ENCODE results near the gene MCTP1. TPM values are rescaled to one million over a fixed set of nuclear protein-coding genes. Genes with fewer than 3 reads are reported as not detected.
A peak's percentile ranks its signal among the peaks of the same experiment; 100 is the strongest.

MCTP1 gene
- total and polyA plus RNA-seq, 4 experiments from 2014 or later: 0.31 to 0.42 (median 0.39) TPM; not detected in 1

DNA sequence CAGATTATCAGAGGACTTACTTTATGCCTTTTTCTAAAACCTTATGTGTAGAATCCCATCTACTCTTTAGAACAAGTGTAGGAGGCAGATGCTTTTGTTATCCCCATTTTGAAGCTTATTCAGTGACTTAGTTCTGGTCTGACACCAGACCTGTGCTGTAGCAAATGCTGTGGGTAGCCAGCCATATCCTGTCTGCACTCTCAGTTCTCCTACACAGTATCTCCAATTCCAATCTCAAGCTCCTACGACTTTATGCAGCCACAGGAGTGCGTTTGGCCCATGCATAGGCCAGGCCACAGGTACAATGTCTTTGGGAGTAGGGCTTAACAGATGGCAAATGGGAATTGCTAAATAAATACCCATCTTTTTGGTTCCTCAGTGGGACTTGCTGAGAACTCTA lies 292.6 kb downstream of the MCTP1 start:
- Mint-ChIP-seq H3K36me3 (no peaks in the 10 kb centered on the region), H3K4me1 (no peaks in the 10 kb centered on the region), H3K27me3 (no peaks in the 10 kb centered on the region), H3K27ac (no peak overlapping the region), H3K4me3 (no peak overlapping the region), H3K9me3 (peaks cover 0 to under 1% (median 0%) of the 10 kb centered on the region in 8 donors)
- H3K36me3 ChIP-seq (ENCODE audit: insufficient read depth, low read length): no peaks in the 10 kb centered on the region
- DNase-seq: no peak
- CTCF ChIA-PET (ENCODE audit: partially characterized antibody): no interaction called here
- POLR2A ChIA-PET (ENCODE audit: partially characterized antibody): no interaction called here
- intact Hi-C loops (cut with micrococcal nuclease): no loop called here
- no peaks in the 10 kb centered on the region for H3K9me3 ChIP-seq (ENCODE audit: control insufficient read depth in 1 of 2, low read length in 2 of 2)
- no peak overlapping the region for H3K27ac ChIP-seq (ENCODE audit: low read depth, low read length)
- H3K27me3 ChIP-seq (ENCODE audit: insufficient read depth, low read length): no peaks in the 10 kb centered on the region
- no peak overlapping the region for H3K4me3 ChIP-seq (ENCODE audit: low read length in 2 of 2)
- H3K4me1 ChIP-seq (ENCODE audit: insufficient read depth, low read length): no peaks in the 10 kb centered on the region

DNA sequence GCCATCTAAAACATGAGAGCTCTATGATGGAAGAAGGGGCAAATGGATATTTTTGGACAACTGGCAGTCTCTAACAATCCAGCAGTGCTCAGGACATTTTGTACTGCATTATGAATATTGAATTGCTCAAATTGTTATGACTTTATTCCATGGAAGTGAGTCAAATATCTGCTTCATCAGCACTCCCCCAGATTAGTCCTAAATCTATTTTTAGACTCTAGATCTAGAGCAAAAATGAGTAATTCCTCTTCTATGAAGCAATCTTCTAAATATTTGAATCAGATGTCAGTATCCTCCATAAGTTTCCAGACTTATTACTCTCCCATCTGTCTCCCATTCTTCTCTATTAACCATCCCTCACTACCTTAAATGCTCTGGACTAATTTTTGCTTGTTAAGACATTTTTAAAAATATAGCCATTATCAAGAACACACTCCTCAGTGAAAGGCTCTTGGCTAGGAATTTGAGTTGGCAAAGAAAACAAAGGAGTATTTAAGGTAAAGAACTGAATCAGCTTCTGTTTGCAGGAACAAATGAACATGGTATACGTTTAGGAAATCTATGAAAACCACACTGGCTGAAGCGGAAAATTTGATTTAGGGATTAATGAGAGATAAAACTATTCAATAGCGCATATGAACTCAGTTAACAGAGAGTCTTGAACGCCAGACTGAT lies 300.9 kb downstream of the MCTP1 start:
- no peaks in the 10 kb centered on the region for H3K4me1 Mint-ChIP-seq
- ChIA-PET CTCF (ENCODE audit: partially characterized antibody) (no interaction called here), POLR2A (ENCODE audit: partially characterized antibody) (no interaction called here)
- H3K4me1 ChIP-seq (ENCODE audit: insufficient read depth, low read length): no peaks in the 10 kb centered on the region
- H3K36me3 ChIP-seq (ENCODE audit: insufficient read depth, low read length): no peaks in the 10 kb centered on the region
- no peaks in the 10 kb centered on the region for H3K9me3 Mint-ChIP-seq
- DNase-seq: no peak
- no peak overlapping the region for H3K27ac Mint-ChIP-seq
- intact Hi-C loops (cut with micrococcal nuclease): no loop called here
- no peaks in the 10 kb centered on the region for H3K27me3 ChIP-seq (ENCODE audit: insufficient read depth, low read length)
- H3K27me3 Mint-ChIP-seq: no peaks in the 10 kb centered on the region
- H3K27ac ChIP-seq (ENCODE audit: low read depth, low read length): no peak overlapping the region
- no peaks in the 10 kb centered on the region for H3K9me3 ChIP-seq (ENCODE audit: control insufficient read depth in 1 of 2, low read length in 2 of 2)
- no peak overlapping the region for H3K4me3 Mint-ChIP-seq
- H3K4me3 ChIP-seq (ENCODE audit: low read length in 2 of 2): no peak overlapping the region
- H3K36me3 Mint-ChIP-seq: no peaks in the 10 kb centered on the region

DNA sequence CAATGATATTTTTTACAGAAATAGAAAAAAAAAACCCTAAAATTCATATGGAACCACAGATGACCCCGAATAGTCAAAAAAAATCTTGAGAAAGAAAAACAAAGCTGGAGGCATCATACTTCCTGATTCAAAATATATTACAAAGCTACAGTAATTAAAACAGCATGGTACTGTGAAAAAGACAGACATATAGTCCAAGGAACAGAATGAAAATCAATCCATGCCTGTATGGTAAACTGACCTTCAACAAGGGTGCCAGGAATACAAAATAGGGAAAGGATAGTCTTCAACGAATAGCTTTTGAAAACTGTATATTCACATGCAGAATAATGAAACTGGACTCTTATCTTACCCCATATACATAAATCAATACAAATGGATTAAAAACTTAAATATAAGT lies 307.5 kb downstream of the MCTP1 start:
- Mint-ChIP-seq H3K27me3 (peaks cover 2 to 5% of the 10 kb centered on the region in 2 donors), H3K4me3 (no peak overlapping the region), H3K36me3 (no peaks in the 10 kb centered on the region), H3K9me3 (peaks cover 4 to 24% (median 15%) of the 10 kb centered on the region in 8 donors), H3K27ac (no peak overlapping the region), H3K4me1 (no peaks in the 10 kb centered on the region)
- H3K9me3 ChIP-seq (ENCODE audit: control insufficient read depth in 1 of 2, low read length in 2 of 2): no peaks in the 10 kb centered on the region
- no peak overlapping the region for H3K27ac ChIP-seq (ENCODE audit: low read depth, low read length)
- ChIA-PET CTCF (ENCODE audit: partially characterized antibody) (interaction anchor here (1.3 kb wide), 1 partner anchor 9 kb away, joined by 6 read pairs; no protein-coding TSS in a partner anchor), POLR2A (ENCODE audit: partially characterized antibody) (no interaction called here)
- H3K4me3 ChIP-seq (ENCODE audit: low read length in 2 of 2): no peak overlapping the region
- no peaks in the 10 kb centered on the region for H3K4me1 ChIP-seq (ENCODE audit: insufficient read depth, low read length)
- no peaks in the 10 kb centered on the region for H3K36me3 ChIP-seq (ENCODE audit: insufficient read depth, low read length)
- intact Hi-C loops (cut with micrococcal nuclease): no loop called here
- no peaks in the 10 kb centered on the region for H3K27me3 ChIP-seq (ENCODE audit: insufficient read depth, low read length)
- no peak for DNase-seq

GRCh38 chr5:94976853-94977252 lies 308.0 kb downstream of the MCTP1 start:
- Histone ChIP-seq H3K9me3 (ENCODE audit: control insufficient read depth in 1 of 2, low read length in 2 of 2) (no peaks in the 10 kb centered on the region), H3K4me1 (ENCODE audit: insufficient read depth, low read length) (no peaks in the 10 kb centered on the region), H3K27ac (ENCODE audit: low read depth, low read length) (no peak overlapping the region), H3K36me3 (ENCODE audit: insufficient read depth, low read length) (no peaks in the 10 kb centered on the region), H3K27me3 (ENCODE audit: insufficient read depth, low read length) (no peaks in the 10 kb centered on the region), H3K4me3 (ENCODE audit: low read length in 2 of 2) (no peak overlapping the region)
- H3K27me3 Mint-ChIP-seq: peaks cover 2 to 7% of the 10 kb centered on the region in 2 donors
- no peak for DNase-seq
- peaks cover 4 to 24% (median 15%) of the 10 kb centered on the region in 8 donors for H3K9me3 Mint-ChIP-seq
- no peaks in the 10 kb centered on the region for H3K36me3 Mint-ChIP-seq
- POLR2A ChIA-PET (ENCODE audit: partially characterized antibody): no interaction called here
- CTCF ChIA-PET (ENCODE audit: partially characterized antibody): interaction anchor here (1.3 kb wide), 1 partner anchor 9 kb away, joined by 6 read pairs; no protein-coding TSS in a partner anchor
- H3K4me3 Mint-ChIP-seq: no peak overlapping the region
- H3K27ac Mint-ChIP-seq: no peak overlapping the region
- intact Hi-C loops (cut with micrococcal nuclease): no loop called here
- no peaks in the 10 kb centered on the region for H3K4me1 Mint-ChIP-seq

DNA sequence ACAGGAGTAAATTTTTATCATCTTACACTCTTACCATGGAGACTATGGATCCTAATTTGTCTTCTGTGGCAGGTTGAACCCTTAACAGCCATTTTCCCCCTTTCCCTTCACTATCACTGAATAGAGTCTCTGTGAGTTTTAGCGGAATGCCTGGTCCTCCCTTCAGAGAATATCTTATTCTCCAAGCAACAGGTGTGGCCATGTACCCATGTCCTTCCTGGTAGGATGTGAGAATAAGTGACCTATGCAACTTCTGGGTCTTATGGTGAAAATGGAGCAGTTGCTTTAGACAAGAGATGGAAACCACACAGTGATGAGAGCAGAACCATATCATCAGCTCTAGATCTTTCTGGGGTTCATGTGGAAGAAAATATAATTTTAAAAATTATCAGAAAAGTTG lies 312.6 kb downstream of the MCTP1 start:
- Mint-ChIP-seq H3K36me3 (no peaks in the 10 kb centered on the region), H3K27me3 (peaks cover 2 to 9% of the 10 kb centered on the region in 2 donors), H3K27ac (no peak overlapping the region), H3K4me3 (no peak overlapping the region), H3K4me1 (no peaks in the 10 kb centered on the region), H3K9me3 (peaks cover 4 to 18% (median 11%) of the 10 kb centered on the region in 8 donors)
- H3K4me3 ChIP-seq (ENCODE audit: low read length in 2 of 2): no peak overlapping the region
- no peaks in the 10 kb centered on the region for H3K36me3 ChIP-seq (ENCODE audit: insufficient read depth, low read length)
- ChIA-PET CTCF (ENCODE audit: partially characterized antibody) (no interaction called here), POLR2A (ENCODE audit: partially characterized antibody) (no interaction called here)
- no peaks in the 10 kb centered on the region for H3K27me3 ChIP-seq (ENCODE audit: insufficient read depth, low read length)
- intact Hi-C loops (cut with micrococcal nuclease): no loop called here
- DNase-seq: no peak
- no peaks in the 10 kb centered on the region for H3K9me3 ChIP-seq (ENCODE audit: control insufficient read depth in 1 of 2, low read length in 2 of 2)
- no peak overlapping the region for H3K27ac ChIP-seq (ENCODE audit: low read depth, low read length)
- no peaks in the 10 kb centered on the region for H3K4me1 ChIP-seq (ENCODE audit: insufficient read depth, low read length)

DNA sequence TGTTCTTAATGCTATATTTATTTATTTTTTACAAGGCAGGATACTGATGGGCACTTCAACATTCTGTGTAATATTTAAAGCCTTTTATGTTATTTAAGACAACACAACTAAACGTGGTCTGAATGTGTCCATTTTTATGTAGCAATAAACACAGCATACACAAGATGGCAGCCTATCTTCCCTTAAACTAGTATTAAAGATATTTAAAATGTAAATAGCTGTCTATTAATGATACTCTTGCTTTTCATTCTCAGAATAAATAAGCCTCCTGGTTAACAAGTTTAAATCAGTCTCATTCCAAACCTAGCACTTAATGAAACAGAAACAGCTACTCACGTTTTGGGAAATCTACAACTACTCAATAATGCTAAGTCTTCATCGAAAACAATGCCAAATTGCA lies 315.7 kb downstream of the MCTP1 start:
- intact Hi-C loops (cut with micrococcal nuclease): no loop called here
- no peak overlapping the region for H3K4me3 ChIP-seq (ENCODE audit: low read length in 2 of 2)
- no peak for DNase-seq
- Mint-ChIP-seq H3K36me3 (no peaks in the 10 kb centered on the region), H3K4me3 (no peak overlapping the region), H3K27me3 (peaks cover 0 to 6% of the 10 kb centered on the region in 2 donors), H3K27ac (no peak overlapping the region), H3K4me1 (no peaks in the 10 kb centered on the region), H3K9me3 (peaks cover 0 to 4% (median under 1%) of the 10 kb centered on the region in 8 donors)
- H3K27me3 ChIP-seq (ENCODE audit: insufficient read depth, low read length): no peaks in the 10 kb centered on the region
- no peaks in the 10 kb centered on the region for H3K9me3 ChIP-seq (ENCODE audit: control insufficient read depth in 1 of 2, low read length in 2 of 2)
- ChIA-PET CTCF (ENCODE audit: partially characterized antibody) (no interaction called here), POLR2A (ENCODE audit: partially characterized antibody) (no interaction called here)
- H3K36me3 ChIP-seq (ENCODE audit: insufficient read depth, low read length): no peaks in the 10 kb centered on the region
- H3K4me1 ChIP-seq (ENCODE audit: insufficient read depth, low read length): no peaks in the 10 kb centered on the region
- H3K27ac ChIP-seq (ENCODE audit: low read depth, low read length): no peak overlapping the region

GRCh38 chr5:94968507-94969095 lies 316.3 kb downstream of the MCTP1 start:
- POLR2A ChIA-PET (ENCODE audit: partially characterized antibody): no interaction called here
- CTCF ChIA-PET (ENCODE audit: partially characterized antibody): interaction anchor here (0.7 to 1.1 kb wide), 2 partner anchors 9 to 13 kb away, joined by 3 to 6 read pairs; no protein-coding TSS in a partner anchor
- H3K9me3 Mint-ChIP-seq: peaks cover 0 to 4% (median 1%) of the 10 kb centered on the region in 8 donors
- H3K36me3 ChIP-seq (ENCODE audit: insufficient read depth, low read length): no peaks in the 10 kb centered on the region
- no peaks in the 10 kb centered on the region for H3K4me1 Mint-ChIP-seq
- no peaks in the 10 kb centered on the region for H3K36me3 Mint-ChIP-seq
- peaks cover 0 to 5% of the 10 kb centered on the region in 2 donors for H3K27me3 Mint-ChIP-seq
- no peak overlapping the region for H3K27ac ChIP-seq (ENCODE audit: low read depth, low read length)
- DNase-seq: peak in 4 of 5 donors; percentile 17 to 26 (median 22)
- no peaks in the 10 kb centered on the region for H3K9me3 ChIP-seq (ENCODE audit: control insufficient read depth in 1 of 2, low read length in 2 of 2)
- H3K27ac Mint-ChIP-seq: no peak overlapping the region
- no peak overlapping the region for H3K4me3 Mint-ChIP-seq
- intact Hi-C loops (cut with micrococcal nuclease): no loop called here
- no peaks in the 10 kb centered on the region for H3K27me3 ChIP-seq (ENCODE audit: insufficient read depth, low read length)
- no peak overlapping the region for H3K4me3 ChIP-seq (ENCODE audit: low read length in 2 of 2)
- H3K4me1 ChIP-seq (ENCODE audit: insufficient read depth, low read length): no peaks in the 10 kb centered on the region

All from CD4-positive, alpha-beta memory T cell (primary cell).